Adrenal gland (tissue), 5 donors: Measurements from ENCODE around the gene PRKAR1B.

ENCODE experiments used
- POLR2A ChIP-seq, 2 donors: fragments of 450-650 bp; IDR thresholded peaks; one replicate each; pipeline ENCODE4 v1.6.1; 2017; ENCODE audit warnings: antibody characterized with exemption in 2 of 2, mild to moderate bottlenecking in 2 of 2, moderate library complexity in 1 of 2
- TF ChIP-seq, protein P1 (sequence below), 6 experiments: fragments of 450-650 bp in 4 of 6; fragments of 200-600 bp in 2 of 6; sonication (generic) in 1 of 6; IDR thresholded peaks; 1 replicate in 5 of 6; 2 replicates in 1 of 6; pipeline versions ENCODE4 v1.5.1 to v1.8.0; 2016 to 2021; ENCODE audit warnings: antibody characterized with exemption in 6 of 6, mild to moderate bottlenecking in 2 of 6, moderate library complexity in 1 of 6
- donor health status: DM: no; HTN: no; CAD: no.

DNA sequence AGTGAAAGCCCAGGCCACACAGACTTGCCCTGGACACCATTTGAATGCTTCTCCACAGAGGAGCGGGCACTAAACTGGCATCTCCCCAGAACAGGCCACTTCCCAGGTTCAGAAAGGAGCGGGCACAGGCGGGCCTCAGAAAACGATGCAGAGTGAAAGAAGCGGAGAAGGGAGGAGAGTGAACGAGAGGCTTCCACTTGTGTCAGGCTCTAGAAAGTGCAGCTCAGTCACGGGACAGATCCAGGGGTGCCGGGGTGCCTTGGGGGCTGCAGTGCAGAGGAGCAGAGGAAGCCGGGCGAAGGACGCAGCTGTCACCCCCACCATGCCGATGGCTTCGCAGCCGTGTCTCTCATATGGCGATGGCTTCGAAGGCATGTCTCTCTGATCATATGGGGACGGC lies 26.1 kb upstream of the PRKAR1B start:
- TF ChIP-seq, protein P1, sequence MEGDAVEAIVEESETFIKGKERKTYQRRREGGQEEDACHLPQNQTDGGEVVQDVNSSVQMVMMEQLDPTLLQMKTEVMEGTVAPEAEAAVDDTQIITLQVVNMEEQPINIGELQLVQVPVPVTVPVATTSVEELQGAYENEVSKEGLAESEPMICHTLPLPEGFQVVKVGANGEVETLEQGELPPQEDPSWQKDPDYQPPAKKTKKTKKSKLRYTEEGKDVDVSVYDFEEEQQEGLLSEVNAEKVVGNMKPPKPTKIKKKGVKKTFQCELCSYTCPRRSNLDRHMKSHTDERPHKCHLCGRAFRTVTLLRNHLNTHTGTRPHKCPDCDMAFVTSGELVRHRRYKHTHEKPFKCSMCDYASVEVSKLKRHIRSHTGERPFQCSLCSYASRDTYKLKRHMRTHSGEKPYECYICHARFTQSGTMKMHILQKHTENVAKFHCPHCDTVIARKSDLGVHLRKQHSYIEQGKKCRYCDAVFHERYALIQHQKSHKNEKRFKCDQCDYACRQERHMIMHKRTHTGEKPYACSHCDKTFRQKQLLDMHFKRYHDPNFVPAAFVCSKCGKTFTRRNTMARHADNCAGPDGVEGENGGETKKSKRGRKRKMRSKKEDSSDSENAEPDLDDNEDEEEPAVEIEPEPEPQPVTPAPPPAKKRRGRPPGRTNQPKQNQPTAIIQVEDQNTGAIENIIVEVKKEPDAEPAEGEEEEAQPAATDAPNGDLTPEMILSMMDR (IDR thresholded peaks at IDR 0.05), result no peak
- no peak for TF ChIP-seq POLR2A (IDR thresholded peaks at IDR 0.05)
